ENCODE results near the gene ABCD2. TPM values are rescaled to one million over a fixed set of nuclear protein-coding genes. Genes with fewer than 3 reads are reported as not detected.
A peak's percentile ranks its signal among the peaks of the same experiment; 100 is the strongest.

The ABCD2 gene
- total RNA-seq, 3 donors from 2014 or later, result 0.52 to 1.1 (median 0.55) TPM

DNA sequence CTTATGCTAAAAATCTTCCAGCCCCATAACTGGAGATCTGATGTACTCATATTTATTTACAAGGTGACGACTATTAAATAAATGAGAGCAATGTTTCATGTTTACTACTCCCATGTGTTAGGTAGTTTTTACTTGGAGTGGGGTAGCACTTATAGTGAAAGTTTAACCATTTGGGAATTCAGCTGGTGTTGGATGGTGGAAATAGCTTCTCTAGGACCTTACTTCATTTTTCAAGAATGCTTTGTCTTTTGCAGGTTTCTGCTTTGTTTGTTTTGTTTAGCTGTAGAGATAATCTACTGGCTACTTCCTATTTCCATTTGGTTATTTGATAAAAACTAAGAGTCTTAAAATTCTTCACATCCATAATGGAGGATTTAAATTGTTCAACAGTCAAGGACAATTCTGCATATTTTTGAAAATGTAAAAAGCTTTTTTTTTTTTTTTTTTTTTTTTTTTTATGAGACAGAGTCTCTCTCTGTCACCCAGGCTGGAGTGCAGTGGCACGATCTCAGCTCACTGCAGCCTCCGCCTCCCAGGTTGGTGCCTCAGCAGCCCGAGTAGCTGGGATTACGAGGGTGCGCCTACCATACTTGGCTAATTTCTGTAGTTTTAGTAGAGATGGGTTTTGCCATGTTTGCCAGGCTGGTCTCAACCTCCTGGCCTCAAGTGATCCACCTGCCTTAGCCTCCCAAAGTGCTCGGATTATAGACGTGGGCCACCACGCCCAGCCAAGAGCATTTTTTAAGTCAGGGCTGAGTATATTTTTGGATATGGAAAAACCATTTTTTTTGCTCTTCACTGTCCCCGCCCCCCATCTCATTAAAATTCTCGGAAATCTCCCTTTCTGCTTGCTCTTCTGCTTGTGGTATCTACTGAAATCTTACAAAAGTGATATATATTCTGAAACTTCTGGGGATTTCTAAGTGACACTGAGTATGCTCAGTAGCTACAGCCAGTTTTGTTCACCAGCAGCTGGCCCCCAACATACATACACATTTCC, 1.4 kb upstream of the ABCD2 start:
- no peak for TF ChIP-seq CTCF (IDR thresholded peaks at IDR 0.05)
- no peak for ATAC-seq
- no peaks in the 10 kb centered on the region for H3K9me3 ChIP-seq
- H3K4me1 ChIP-seq (ENCODE audit: low read depth), result peaks cover 2% of the 10 kb centered on the region
- intact Hi-C loops (cut with DNase I, micrococcal nuclease), result no loop called here
- no peak overlapping the region for H3K4me3 ChIP-seq
- peak in 2 of 3 donors; percentile 36 to 44 for DNase-seq
- H3K36me3 ChIP-seq (ENCODE audit: low read depth), result no peaks in the 10 kb centered on the region

DNA sequence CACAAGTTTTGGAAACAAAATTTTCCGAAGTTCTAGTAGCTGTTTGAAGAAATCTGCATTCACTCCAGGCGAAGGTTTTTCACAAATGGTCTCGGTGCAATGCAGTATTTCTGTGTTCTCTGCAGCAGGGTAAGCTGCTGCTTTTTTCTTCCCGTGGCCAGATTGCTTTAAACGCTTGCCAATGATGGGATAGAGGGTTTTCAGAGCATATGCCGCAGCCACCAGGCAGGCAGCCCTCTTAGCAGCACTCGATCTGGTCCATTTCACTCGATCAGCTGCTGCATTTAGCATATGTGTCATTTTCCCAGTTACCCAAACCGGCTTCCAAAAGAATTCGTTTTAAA, 315 bp downstream of the ABCD2 start:
- DNase-seq, result no peak
- ATAC-seq, result peak; percentile 24
- no peak for TF ChIP-seq CTCF (IDR thresholded peaks at IDR 0.05)
- H3K9me3 ChIP-seq, result no peaks in the 10 kb centered on the region
- H3K4me3 ChIP-seq, result no peak overlapping the region
- peaks cover 2% of the 10 kb centered on the region for H3K4me1 ChIP-seq (ENCODE audit: low read depth)
- H3K36me3 ChIP-seq (ENCODE audit: low read depth), result no peaks in the 10 kb centered on the region
- intact Hi-C loops (cut with DNase I, micrococcal nuclease), result no loop called here

- no peak overlapping the region for H3K4me3 ChIP-seq
- intact Hi-C loops (cut with DNase I, micrococcal nuclease), result no loop called here
- no peak for ATAC-seq
- no peak for TF ChIP-seq CTCF (IDR thresholded peaks at IDR 0.05)
- no peaks in the 10 kb centered on the region for H3K9me3 ChIP-seq
- H3K36me3 ChIP-seq (ENCODE audit: low read depth), result no peaks in the 10 kb centered on the region
- no peak for DNase-seq
- peaks cover 2% of the 10 kb centered on the region for H3K4me1 ChIP-seq (ENCODE audit: low read depth)
These were observed 902 bp downstream of the ABCD2 start for GRCh38 chr12:39618701-39619100.

DNA sequence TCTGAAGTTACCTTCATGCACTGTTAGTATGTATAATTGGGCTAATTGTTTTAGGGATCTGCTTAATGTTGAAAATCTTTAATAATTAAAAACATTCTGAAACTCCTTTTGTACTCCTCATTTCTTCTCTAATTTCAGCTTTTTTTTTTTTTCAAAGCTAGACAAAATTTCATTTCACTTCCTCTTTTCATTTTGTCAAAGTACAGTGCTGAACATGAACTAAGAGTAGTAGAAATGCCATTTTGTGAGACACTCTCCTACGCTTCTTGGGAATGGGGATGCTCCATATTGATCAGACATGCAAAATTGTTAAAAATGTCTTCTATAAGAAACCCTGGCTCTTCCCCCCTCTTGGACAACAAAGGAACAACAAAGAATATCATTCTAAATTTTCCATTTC, 1.7 kb downstream of the ABCD2 start:
- no peaks in the 10 kb centered on the region for H3K36me3 ChIP-seq (ENCODE audit: low read depth)
- ATAC-seq (no peak), DNase-seq (no peak)
- H3K4me3 ChIP-seq, result no peak overlapping the region
- no peak for TF ChIP-seq CTCF (IDR thresholded peaks at IDR 0.05)
- intact Hi-C loops (cut with DNase I, micrococcal nuclease), result no loop called here
- H3K4me1 ChIP-seq (ENCODE audit: low read depth), result peaks cover 2% of the 10 kb centered on the region
- H3K9me3 ChIP-seq, result no peaks in the 10 kb centered on the region

DNA sequence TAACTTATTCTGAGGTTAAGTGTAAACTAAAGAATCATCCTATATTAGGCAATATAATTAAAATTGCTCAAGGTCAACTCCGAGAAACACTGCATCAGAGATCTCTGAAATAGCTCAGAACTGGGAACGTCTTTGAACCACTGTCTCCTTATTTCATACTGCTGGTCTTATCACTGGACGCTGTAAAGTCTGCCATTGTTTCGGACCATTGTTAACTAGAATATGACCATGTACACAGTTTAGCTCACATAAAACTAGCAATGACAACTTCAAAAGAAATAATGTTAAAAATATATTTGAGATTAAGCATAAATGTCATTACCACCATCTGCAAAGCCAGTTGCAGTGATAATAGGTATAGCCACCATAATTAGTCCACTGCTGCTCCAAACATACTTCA, 2.9 kb downstream of the ABCD2 start:
- H3K36me3 ChIP-seq (ENCODE audit: low read depth), result no peaks in the 10 kb centered on the region
- no peaks in the 10 kb centered on the region for H3K9me3 ChIP-seq
- DNase-seq, result no peak
- intact Hi-C loops (cut with DNase I, micrococcal nuclease), result no loop called here
- H3K4me3 ChIP-seq, result no peak overlapping the region
- TF ChIP-seq CTCF (IDR thresholded peaks at IDR 0.05), result no peak
- H3K4me1 ChIP-seq (ENCODE audit: low read depth), result peaks cover 2% of the 10 kb centered on the region
- no peak for ATAC-seq

All from mucosa of descending colon (tissue), 3 donors.